DOHH2 (cell line): Measurements from ENCODE around the gene KCNMA1.

ENCODE experiments used
- H3F3A ChIP-seq: fragments of 200-600 bp; sonication (generic), shearing (Covaris generic); 2 replicates; pipeline ENCODE4 v1.6.0; 2016; ENCODE audit warnings: antibody characterized with exemption, mild to moderate bottlenecking; ENCODE audit not compliant: control insufficient read depth, insufficient read depth
- H3K27ac ChIP-seq: fragments of 200-600 bp; sonication (generic); 2 replicates; pipeline ENCODE4 v1.5.1; 2014; ENCODE audit warnings: low read depth, mild to moderate bottlenecking, low read length, moderate library complexity
- H3K27me3 ChIP-seq: fragments of 200-600 bp; sonication (generic); 2 replicates; pipeline ENCODE4 v1.6.1; 2014; ENCODE audit warnings: mild to moderate bottlenecking, low read length, mixed read lengths; ENCODE audit not compliant: control insufficient read depth
- H3K36me3 ChIP-seq: fragments of 200-600 bp; sonication (generic); 2 replicates; pipeline ENCODE4 v1.6.1; 2014; ENCODE audit warnings: mild to moderate bottlenecking, low read length, moderate library complexity, mixed read lengths; ENCODE audit not compliant: control insufficient read depth
- H3K4me1 ChIP-seq: fragments of 200-600 bp; sonication (generic); 2 replicates; pipeline ENCODE4 v1.6.1; 2014; ENCODE audit warnings: mild to moderate bottlenecking, low read length, mixed read lengths; ENCODE audit not compliant: control insufficient read depth
- H3K4me2 ChIP-seq: fragments of 200-600 bp; sonication (generic); 2 replicates; pipeline ENCODE4 v1.6.0; 2014; ENCODE audit warnings: mild to moderate bottlenecking, low read length, moderate library complexity
- H3K4me3 ChIP-seq: fragments of 200-600 bp; sonication (generic); 2 replicates; pipeline ENCODE4 v1.5.1; 2014; ENCODE audit warnings: mild to moderate bottlenecking, low read length, mixed read lengths
- H3K79me2 ChIP-seq: fragments of 200-600 bp; sonication (generic); 2 replicates; pipeline ENCODE4 v1.6.1; 2014; ENCODE audit warnings: mild to moderate bottlenecking, low read length, mixed read lengths; ENCODE audit not compliant: control insufficient read depth
- H3K9me2 ChIP-seq: fragments of 200-600 bp; sonication (generic); replicated peaks from 2 replicates; pipeline ENCODE4 v1.6.1; 2014; ENCODE audit warnings: mild to moderate bottlenecking, low read length, mixed read lengths; ENCODE audit not compliant: control insufficient read depth
- H3K9me3 ChIP-seq: fragments of 200-600 bp; sonication (generic); 2 replicates; pipeline ENCODE4 v1.6.1; 2014; ENCODE audit warnings: antibody characterized with exemption, low read length, mixed read lengths; ENCODE audit not compliant: control insufficient read depth, insufficient read depth
- H4K20me1 ChIP-seq: fragments of 200-600 bp; sonication (generic); 2 replicates; pipeline ENCODE4 v1.6.0; 2014; ENCODE audit warnings: low read depth, mild to moderate bottlenecking, antibody characterized with exemption, low read length, moderate library complexity; ENCODE audit not compliant: control insufficient read depth, insufficient read depth
- EZH2phosphoT487 ChIP-seq: fragments of 200-600 bp; sonication (generic); IDR thresholded peaks from 2 replicates; pipeline ENCODE4 v1.6.1; 2017; ENCODE audit warnings: borderline replicate concordance, mild to moderate bottlenecking, antibody characterized with exemption, low read length, moderate library complexity, mixed read lengths
- TF ChIP-seq, protein P1 (sequence below): fragments of 200-600 bp; sonication (generic); IDR thresholded peaks from one replicate; pipeline ENCODE4 v1.5.1; 2014; ENCODE audit warnings: antibody characterized with exemption, mild to moderate bottlenecking, low read depth, low read length; ENCODE audit not compliant: poor library complexity, severe bottlenecking

Gene KCNMA1

DNA sequence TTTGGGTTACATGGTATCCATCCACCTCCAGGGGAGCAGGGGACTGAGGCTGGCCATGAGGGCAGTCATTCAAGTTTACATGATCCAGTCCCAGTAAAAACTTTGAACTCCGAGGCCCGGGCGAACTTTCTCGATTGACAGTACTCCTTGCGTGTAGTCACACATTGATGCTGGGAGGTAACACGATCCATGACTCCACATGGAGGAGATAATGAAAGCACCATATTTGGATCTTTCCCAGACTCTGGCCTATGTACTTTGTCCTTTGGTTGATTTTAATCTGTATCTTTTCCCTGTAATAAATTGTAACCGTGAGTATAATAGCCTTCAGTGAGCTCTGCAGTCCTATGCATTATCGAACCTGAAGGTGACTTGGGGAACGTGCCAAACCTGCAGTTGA is 401.6 kb downstream of the KCNMA1 start:
- Histone ChIP-seq H3K9me2 (no peaks in the 10 kb centered on the region), H3K79me2 (no peaks in the 10 kb centered on the region), H3K36me3 (no peaks in the 10 kb centered on the region), H3K4me2 (no peak overlapping the region), H3F3A (no peaks in the 10 kb centered on the region), H4K20me1 (no peaks in the 10 kb centered on the region), H3K4me3 (no peak overlapping the region), H3K9me3 (no peaks in the 10 kb centered on the region), H3K27me3 (no peaks in the 10 kb centered on the region), H3K4me1 (no peaks in the 10 kb centered on the region), H3K27ac (no peak overlapping the region)
- TF ChIP-seq, protein P1, sequence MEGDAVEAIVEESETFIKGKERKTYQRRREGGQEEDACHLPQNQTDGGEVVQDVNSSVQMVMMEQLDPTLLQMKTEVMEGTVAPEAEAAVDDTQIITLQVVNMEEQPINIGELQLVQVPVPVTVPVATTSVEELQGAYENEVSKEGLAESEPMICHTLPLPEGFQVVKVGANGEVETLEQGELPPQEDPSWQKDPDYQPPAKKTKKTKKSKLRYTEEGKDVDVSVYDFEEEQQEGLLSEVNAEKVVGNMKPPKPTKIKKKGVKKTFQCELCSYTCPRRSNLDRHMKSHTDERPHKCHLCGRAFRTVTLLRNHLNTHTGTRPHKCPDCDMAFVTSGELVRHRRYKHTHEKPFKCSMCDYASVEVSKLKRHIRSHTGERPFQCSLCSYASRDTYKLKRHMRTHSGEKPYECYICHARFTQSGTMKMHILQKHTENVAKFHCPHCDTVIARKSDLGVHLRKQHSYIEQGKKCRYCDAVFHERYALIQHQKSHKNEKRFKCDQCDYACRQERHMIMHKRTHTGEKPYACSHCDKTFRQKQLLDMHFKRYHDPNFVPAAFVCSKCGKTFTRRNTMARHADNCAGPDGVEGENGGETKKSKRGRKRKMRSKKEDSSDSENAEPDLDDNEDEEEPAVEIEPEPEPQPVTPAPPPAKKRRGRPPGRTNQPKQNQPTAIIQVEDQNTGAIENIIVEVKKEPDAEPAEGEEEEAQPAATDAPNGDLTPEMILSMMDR, result no peak
- no peak for TF ChIP-seq EZH2phosphoT487

DNA sequence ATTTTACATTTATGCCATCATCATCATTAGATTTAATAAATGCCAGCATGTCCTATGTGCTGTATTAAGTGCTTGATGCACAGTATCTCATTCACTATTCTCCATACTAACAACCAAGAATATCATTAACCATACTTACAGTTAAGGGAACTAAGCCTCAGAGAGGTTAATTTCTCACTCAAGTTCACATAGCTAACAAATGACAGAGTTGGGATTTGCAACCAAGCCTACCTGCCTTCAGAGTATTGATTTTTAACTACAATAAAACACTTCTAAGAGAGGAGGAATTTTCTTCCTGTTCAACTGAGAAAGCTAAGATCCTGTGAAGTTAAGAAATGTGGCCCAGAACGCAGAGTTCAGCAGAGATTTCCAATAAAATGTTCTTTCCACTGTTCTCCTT is 403.0 kb downstream of the KCNMA1 start:
- H3K4me1 ChIP-seq, result no peaks in the 10 kb centered on the region
- no peaks in the 10 kb centered on the region for H3F3A ChIP-seq
- H3K4me3 ChIP-seq, result no peak overlapping the region
- no peak overlapping the region for H3K4me2 ChIP-seq
- no peaks in the 10 kb centered on the region for H3K79me2 ChIP-seq
- H3K9me2 ChIP-seq, result no peaks in the 10 kb centered on the region
- no peak for TF ChIP-seq EZH2phosphoT487
- H3K27me3 ChIP-seq, result no peaks in the 10 kb centered on the region
- H3K36me3 ChIP-seq, result no peaks in the 10 kb centered on the region
- H4K20me1 ChIP-seq, result no peaks in the 10 kb centered on the region
- no peak overlapping the region for H3K27ac ChIP-seq
- no peaks in the 10 kb centered on the region for H3K9me3 ChIP-seq

DNA sequence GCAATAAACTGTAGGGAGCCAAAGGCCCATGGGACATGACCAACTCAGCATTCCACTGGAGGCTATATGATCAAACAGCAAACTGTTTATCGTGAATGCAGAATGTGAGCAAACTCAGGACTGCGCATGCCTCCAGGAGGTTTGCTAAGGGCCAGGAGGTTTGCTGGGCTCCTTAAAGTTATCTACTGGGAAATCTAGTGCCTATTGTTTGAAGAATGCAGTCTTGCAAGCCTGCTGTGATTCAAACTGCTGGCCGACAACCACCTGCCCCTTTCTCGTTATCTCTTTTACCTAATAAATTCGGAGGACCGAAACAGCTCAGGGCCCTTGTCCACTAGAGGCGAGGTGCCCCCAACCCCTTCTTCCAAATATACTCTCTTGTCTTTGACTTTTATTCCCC is 404.1 kb downstream of the KCNMA1 start:
- Histone ChIP-seq H3K4me2 (no peak overlapping the region), H3K4me1 (no peaks in the 10 kb centered on the region), H3K27ac (no peak overlapping the region), H4K20me1 (no peaks in the 10 kb centered on the region), H3F3A (no peaks in the 10 kb centered on the region), H3K36me3 (no peaks in the 10 kb centered on the region), H3K9me3 (no peaks in the 10 kb centered on the region), H3K9me2 (no peaks in the 10 kb centered on the region), H3K4me3 (no peak overlapping the region), H3K27me3 (no peaks in the 10 kb centered on the region), H3K79me2 (no peaks in the 10 kb centered on the region)
- TF ChIP-seq, protein P1, result no peak
- TF ChIP-seq EZH2phosphoT487, result no peak

DNA sequence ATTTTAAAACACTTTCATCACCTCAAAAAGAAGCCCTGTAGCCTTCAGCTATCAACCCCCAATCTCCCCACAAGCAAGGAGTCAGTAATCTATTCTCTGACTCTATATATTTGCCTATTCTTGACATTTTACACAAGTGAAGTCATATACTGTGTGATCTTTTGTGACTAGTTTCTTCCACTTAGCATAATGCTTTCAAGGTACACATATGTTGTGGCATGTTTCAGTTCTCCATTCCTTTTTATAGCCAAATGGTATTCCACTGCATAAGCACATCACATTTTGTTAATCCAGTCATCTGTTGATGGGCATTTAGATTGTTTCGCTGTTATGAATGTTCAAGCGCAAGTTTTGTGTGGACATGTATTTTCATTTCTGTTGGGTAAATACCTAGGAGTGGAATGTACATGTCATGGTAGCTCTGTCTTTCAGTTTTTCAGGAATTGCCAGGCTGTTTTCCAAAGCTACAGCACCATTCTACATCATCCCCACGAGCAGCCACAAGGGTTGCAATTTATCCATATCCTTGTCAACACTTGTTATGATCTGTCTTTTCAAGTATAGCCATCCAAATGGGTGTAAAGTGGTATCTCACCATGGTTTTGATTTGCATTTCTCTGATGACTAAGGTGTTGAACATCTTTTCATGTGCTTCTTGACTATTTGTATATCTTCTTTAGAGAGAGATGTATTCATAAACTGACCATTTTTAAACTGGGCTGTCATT is 405.6 kb downstream of the KCNMA1 start:
- H3K4me1 ChIP-seq, result no peaks in the 10 kb centered on the region
- no peaks in the 10 kb centered on the region for H3K79me2 ChIP-seq
- no peaks in the 10 kb centered on the region for H3K9me3 ChIP-seq
- no peak overlapping the region for H3K27ac ChIP-seq
- H3K4me3 ChIP-seq, result no peak overlapping the region
- TF ChIP-seq EZH2phosphoT487, result no peak
- TF ChIP-seq, protein P1, result no peak
- H3K27me3 ChIP-seq, result no peaks in the 10 kb centered on the region
- no peak overlapping the region for H3K4me2 ChIP-seq
- no peaks in the 10 kb centered on the region for H3F3A ChIP-seq
- no peaks in the 10 kb centered on the region for H4K20me1 ChIP-seq
- H3K9me2 ChIP-seq, result no peaks in the 10 kb centered on the region
- no peaks in the 10 kb centered on the region for H3K36me3 ChIP-seq
